ENCODE data around the gene TMEM106A.

DNA sequence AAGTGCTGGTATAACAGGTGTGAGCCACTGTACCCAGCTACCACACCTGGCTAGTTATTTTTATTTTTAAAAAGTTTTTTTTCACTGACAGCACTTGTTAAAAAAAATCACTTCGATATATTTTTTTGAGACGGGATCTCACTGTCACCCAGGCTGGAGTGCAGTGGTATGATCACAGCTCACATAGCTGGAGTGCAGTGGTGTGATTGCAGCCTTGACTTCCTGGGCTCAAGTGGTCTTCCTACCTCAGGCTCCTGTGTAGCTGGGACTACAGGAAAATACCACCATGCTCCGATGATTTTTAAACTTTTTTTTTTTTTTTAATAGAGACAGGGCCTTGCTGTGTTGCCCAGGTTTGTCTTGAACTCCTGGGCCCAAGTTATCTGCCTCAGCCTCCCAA lies 27.8 kb upstream of the TMEM106A start:
- TF ChIP-seq CTCF (conservative IDR thresholded peaks at IDR 0.05), result no peak
- no peak for TF ChIP-seq ZFX (IDR thresholded peaks at IDR 0.05)
